Nephron (organoid): ENCODE results near the gene SLC28A1.

ENCODE experiments used
- H3K27ac Mint-ChIP-seq, 3 experiments: 2 replicates each; pipeline ENCODE4 v1.8.0; 2020; ENCODE audit warnings: mixed read lengths in 3 of 3, mild to moderate bottlenecking in 2 of 3, moderate library complexity in 1 of 3
- H3K27me3 Mint-ChIP-seq: 2 replicates; pipeline ENCODE4 v1.8.0; 2021; ENCODE audit warnings: low read depth, mild to moderate bottlenecking, moderate library complexity, mixed read lengths
- H3K36me3 Mint-ChIP-seq: 2 replicates; pipeline ENCODE4 v1.8.0; 2020; ENCODE audit warnings: low read depth, mixed read lengths
- H3K4me1 Mint-ChIP-seq: 2 replicates; pipeline ENCODE4 v1.8.0; 2020; ENCODE audit warnings: mixed read lengths
- H3K4me3 Mint-ChIP-seq, 3 experiments: 2 replicates each; pipeline ENCODE4 v1.8.0; 2020; ENCODE audit warnings: mild to moderate bottlenecking in 3 of 3, mixed read lengths in 3 of 3, moderate library complexity in 2 of 3
- H3K9me3 Mint-ChIP-seq: 2 replicates; pipeline ENCODE4 v1.8.0; 2020; ENCODE audit warnings: mixed read lengths
- TF ChIP-seq, protein P1 (sequence below), 3 experiments: fragments of 200-600 bp; sonication (generic); IDR thresholded peaks; one replicate each; pipeline ENCODE4 v1.5.0; 2021; ENCODE audit warnings: antibody characterized with exemption in 3 of 3; ENCODE audit not compliant: unreplicated experiment in 3 of 3

SLC28A1 gene

GRCh38 chr15:84962955-84963354 lies 78.5 kb downstream of the SLC28A1 start:
- peaks cover 17% of the 10 kb centered on the region for H3K4me1 Mint-ChIP-seq
- H3K4me3 Mint-ChIP-seq, result no peak overlapping the region
- no peaks in the 10 kb centered on the region for H3K36me3 Mint-ChIP-seq
- H3K9me3 Mint-ChIP-seq, result peaks cover 16% of the 10 kb centered on the region
- H3K27ac Mint-ChIP-seq, result peak overlapping the region in 1 of 3 experiments; percentile 19
- TF ChIP-seq, protein P1, sequence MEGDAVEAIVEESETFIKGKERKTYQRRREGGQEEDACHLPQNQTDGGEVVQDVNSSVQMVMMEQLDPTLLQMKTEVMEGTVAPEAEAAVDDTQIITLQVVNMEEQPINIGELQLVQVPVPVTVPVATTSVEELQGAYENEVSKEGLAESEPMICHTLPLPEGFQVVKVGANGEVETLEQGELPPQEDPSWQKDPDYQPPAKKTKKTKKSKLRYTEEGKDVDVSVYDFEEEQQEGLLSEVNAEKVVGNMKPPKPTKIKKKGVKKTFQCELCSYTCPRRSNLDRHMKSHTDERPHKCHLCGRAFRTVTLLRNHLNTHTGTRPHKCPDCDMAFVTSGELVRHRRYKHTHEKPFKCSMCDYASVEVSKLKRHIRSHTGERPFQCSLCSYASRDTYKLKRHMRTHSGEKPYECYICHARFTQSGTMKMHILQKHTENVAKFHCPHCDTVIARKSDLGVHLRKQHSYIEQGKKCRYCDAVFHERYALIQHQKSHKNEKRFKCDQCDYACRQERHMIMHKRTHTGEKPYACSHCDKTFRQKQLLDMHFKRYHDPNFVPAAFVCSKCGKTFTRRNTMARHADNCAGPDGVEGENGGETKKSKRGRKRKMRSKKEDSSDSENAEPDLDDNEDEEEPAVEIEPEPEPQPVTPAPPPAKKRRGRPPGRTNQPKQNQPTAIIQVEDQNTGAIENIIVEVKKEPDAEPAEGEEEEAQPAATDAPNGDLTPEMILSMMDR (IDR thresholded peaks at IDR 0.05; ENCODE audit: unreplicated experiment in 3 of 3), result no peak
- H3K27me3 Mint-ChIP-seq, result peaks cover under 1% of the 10 kb centered on the region

GRCh38 chr15:84967380-84967779 lies 82.9 kb downstream of the SLC28A1 start:
- Mint-ChIP-seq H3K36me3 (no peaks in the 10 kb centered on the region), H3K4me1 (peaks cover 16% of the 10 kb centered on the region), H3K27ac (no peak overlapping the region), H3K4me3 (no peak overlapping the region), H3K27me3 (peaks cover 4% of the 10 kb centered on the region), H3K9me3 (peaks cover 12% of the 10 kb centered on the region)
- TF ChIP-seq, protein P1 (IDR thresholded peaks at IDR 0.05; ENCODE audit: unreplicated experiment in 3 of 3), result no peak

GRCh38 chr15:84968301-84968700 lies 83.8 kb downstream of the SLC28A1 start:
- H3K4me3 Mint-ChIP-seq, result no peak overlapping the region
- TF ChIP-seq, protein P1 (IDR thresholded peaks at IDR 0.05; ENCODE audit: unreplicated experiment in 3 of 3), result no peak
- no peaks in the 10 kb centered on the region for H3K36me3 Mint-ChIP-seq
- peaks cover 4% of the 10 kb centered on the region for H3K27me3 Mint-ChIP-seq
- peaks cover 12% of the 10 kb centered on the region for H3K9me3 Mint-ChIP-seq
- H3K4me1 Mint-ChIP-seq, result peaks cover 7% of the 10 kb centered on the region
- H3K27ac Mint-ChIP-seq, result no peak overlapping the region

GRCh38 chr15:84969257-84969656 lies 84.8 kb downstream of the SLC28A1 start:
- TF ChIP-seq, protein P1 (IDR thresholded peaks at IDR 0.05; ENCODE audit: unreplicated experiment in 3 of 3), result no peak
- no peaks in the 10 kb centered on the region for H3K36me3 Mint-ChIP-seq
- no peak overlapping the region for H3K27ac Mint-ChIP-seq
- H3K4me3 Mint-ChIP-seq, result no peak overlapping the region
- peaks cover 12% of the 10 kb centered on the region for H3K9me3 Mint-ChIP-seq
- H3K4me1 Mint-ChIP-seq, result peaks cover 7% of the 10 kb centered on the region
- H3K27me3 Mint-ChIP-seq, result peaks cover 4% of the 10 kb centered on the region

DNA sequence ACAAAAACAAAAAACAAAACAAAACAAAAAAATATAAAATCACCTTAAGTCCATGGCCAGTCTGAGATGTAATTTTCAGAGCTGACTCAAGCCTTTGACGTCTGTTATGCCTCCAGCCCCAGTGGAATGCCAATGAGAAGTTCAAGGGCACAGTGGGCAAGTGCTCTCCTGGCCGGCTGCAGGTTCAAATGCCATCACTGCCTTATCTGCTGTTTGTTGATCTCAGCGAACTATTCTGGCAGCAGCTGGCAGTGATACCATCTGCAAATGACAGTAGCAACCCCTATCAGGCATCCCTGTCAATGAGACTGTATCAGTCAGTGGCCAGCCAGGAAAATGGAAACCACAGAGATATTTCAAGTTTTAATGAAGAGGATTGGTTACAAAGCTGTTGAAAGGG lies 86.4 kb downstream of the SLC28A1 start:
- Mint-ChIP-seq H3K4me1 (peaks cover 7% of the 10 kb centered on the region), H3K27me3 (peaks cover 9% of the 10 kb centered on the region), H3K4me3 (no peak overlapping the region), H3K36me3 (no peaks in the 10 kb centered on the region), H3K27ac (no peak overlapping the region), H3K9me3 (peaks cover 5% of the 10 kb centered on the region)
- TF ChIP-seq, protein P1 (IDR thresholded peaks at IDR 0.05; ENCODE audit: unreplicated experiment in 3 of 3), result no peak
